ENCODE measurements around the gene DIAPH3.

DIAPH3 gene

DNA sequence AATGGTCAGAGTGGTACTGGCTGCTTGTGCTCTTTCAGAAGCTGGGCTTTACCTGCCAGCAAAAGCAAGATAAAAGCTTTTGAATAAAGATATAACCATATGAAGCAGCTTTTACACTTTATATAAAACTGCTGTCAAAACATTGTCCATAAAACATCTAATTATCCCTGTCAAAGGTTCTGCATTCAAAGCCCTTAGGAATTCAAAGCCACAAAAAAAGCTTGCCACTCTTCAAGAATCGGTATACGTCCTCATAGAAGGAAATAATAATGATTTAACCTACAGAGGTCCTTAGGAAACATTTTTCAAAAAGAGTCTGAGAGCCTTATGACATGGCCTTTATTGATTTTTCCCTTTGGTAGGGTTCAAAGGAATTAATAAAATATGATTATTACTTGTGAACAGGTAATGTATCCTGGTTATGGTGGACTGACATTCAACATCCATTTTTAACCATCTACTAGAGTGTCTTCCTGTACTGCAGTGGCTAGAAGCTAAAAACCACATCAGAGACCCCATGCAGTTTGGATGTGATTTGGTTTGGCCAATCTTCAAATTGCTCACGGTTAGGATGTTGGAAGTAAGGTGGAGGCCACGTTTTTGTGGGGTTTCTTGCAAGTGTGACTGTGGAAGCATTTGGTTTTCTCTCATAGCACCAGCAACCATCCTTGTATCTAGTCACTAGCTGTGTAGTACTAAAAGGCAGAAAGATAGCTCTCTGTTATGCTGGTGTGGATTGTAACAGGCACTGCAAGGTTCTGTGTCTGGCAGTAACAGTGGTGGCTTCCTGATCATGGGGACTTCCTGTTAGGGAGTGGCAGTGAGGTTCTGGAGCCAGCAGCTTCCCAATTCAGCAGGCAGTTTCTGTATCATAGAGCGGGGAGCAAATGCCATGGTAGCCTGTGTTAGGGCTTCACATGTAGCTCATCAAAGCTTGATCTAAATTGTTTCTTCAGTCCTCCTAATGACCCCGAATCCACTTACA, 441.5 kb downstream of the DIAPH3 start:
- Histone ChIP-seq H2AFZ (ENCODE audit: low read depth, low read length) (no peak overlapping the region), H2BK15ac (ENCODE audit: low read depth, poor library complexity, severe bottlenecking) (no peak overlapping the region), H2BK5ac (ENCODE audit: low read depth, low read length, poor library complexity, severe bottlenecking) (no peak overlapping the region), H4K91ac (ENCODE audit: low read length) (no peak overlapping the region), H3K9ac (ENCODE audit: low read length) (no peak overlapping the region), H3K4me1 (ENCODE audit: control insufficient read depth, insufficient read depth, low read depth, low read length) (no peaks in the 10 kb centered on the region), H3K4me2 (ENCODE audit: low read length, poor library complexity, severe bottlenecking) (no peak overlapping the region), H2AK5ac (ENCODE audit: low read length, severe bottlenecking) (no peak overlapping the region), H4K8ac (ENCODE audit: low read length) (no peak overlapping the region), H3K14ac (ENCODE audit: low read length in 2 of 2) (no peak overlapping the region), H3K4ac (ENCODE audit: low read depth in 1 of 2, low read length in 2 of 2) (no peak overlapping the region), H3K23ac (ENCODE audit: low read length in 2 of 2) (no peak overlapping the region), H3K79me1 (replicated peaks; ENCODE audit: low read length, poor library complexity, severe bottlenecking) (peaks cover 8% of the 10 kb centered on the region), H3K4me3 (ENCODE audit: insufficient read depth in 1 of 2, low read depth in 1 of 2, low read length in 2 of 2) (no peak overlapping the region), H3K27me3 (ENCODE audit: control insufficient read depth in 1 of 2, insufficient read depth in 1 of 2, low read length in 2 of 2) (no peaks in the 10 kb centered on the region), H2BK12ac (ENCODE audit: low read length in 2 of 2) (no peak overlapping the region), H3K9me3 (ENCODE audit: control insufficient read depth, low read length) (no peaks in the 10 kb centered on the region), H3K18ac (ENCODE audit: low read depth in 1 of 2, low read length in 2 of 2) (no peak overlapping the region), H3K27ac (ENCODE audit: low read length, poor library complexity, severe bottlenecking) (no peak overlapping the region), H2BK120ac (ENCODE audit: low read depth, low read length) (no peak overlapping the region), H3K36me3 (ENCODE audit: control insufficient read depth in 1 of 2, insufficient read depth in 2 of 2, low read depth in 1 of 2, low read length in 2 of 2) (no peaks in the 10 kb centered on the region)
- DNase-seq: no peak
- 96% methylated on average over 6 of the region's 6 CpGs for WGBS

DNA sequence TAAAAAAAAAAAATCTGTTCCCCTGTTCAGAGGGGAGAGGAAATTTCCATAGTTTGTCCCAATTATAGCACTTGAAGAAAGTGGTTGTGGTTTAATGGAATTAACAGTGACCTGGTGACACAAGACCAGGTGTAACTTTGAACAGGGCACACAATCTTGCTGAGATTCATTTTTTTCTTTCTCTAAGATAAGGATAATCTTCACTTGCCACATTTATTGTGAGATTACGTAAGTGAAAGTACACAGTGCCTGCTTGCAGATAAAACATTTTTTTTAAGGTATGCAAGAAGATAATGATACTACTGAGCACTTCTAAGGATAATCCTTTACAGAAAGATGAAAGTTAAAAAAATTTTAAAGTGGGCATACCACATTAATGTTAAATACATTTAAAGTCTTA, 448.1 kb downstream of the DIAPH3 start:
- Histone ChIP-seq H3K79me1 (replicated peaks; ENCODE audit: low read length, poor library complexity, severe bottlenecking) (peaks cover 9% of the 10 kb centered on the region), H4K91ac (ENCODE audit: low read length) (no peak overlapping the region), H3K4me3 (ENCODE audit: insufficient read depth in 1 of 2, low read depth in 1 of 2, low read length in 2 of 2) (no peak overlapping the region), H2AFZ (ENCODE audit: low read depth, low read length) (no peak overlapping the region), H3K36me3 (ENCODE audit: control insufficient read depth in 1 of 2, insufficient read depth in 2 of 2, low read depth in 1 of 2, low read length in 2 of 2) (no peaks in the 10 kb centered on the region), H3K14ac (ENCODE audit: low read length in 2 of 2) (no peak overlapping the region), H3K9me3 (ENCODE audit: control insufficient read depth, low read length) (no peaks in the 10 kb centered on the region), H2BK12ac (ENCODE audit: low read length in 2 of 2) (no peak overlapping the region), H3K4me1 (ENCODE audit: control insufficient read depth, insufficient read depth, low read depth, low read length) (no peaks in the 10 kb centered on the region), H4K8ac (ENCODE audit: low read length) (no peak overlapping the region), H3K4me2 (ENCODE audit: low read length, poor library complexity, severe bottlenecking) (no peak overlapping the region), H3K9ac (ENCODE audit: low read length) (no peak overlapping the region), H3K18ac (ENCODE audit: low read depth in 1 of 2, low read length in 2 of 2) (no peak overlapping the region), H3K4ac (ENCODE audit: low read depth in 1 of 2, low read length in 2 of 2) (no peak overlapping the region), H2BK15ac (ENCODE audit: low read depth, poor library complexity, severe bottlenecking) (no peak overlapping the region), H2BK120ac (ENCODE audit: low read depth, low read length) (no peak overlapping the region), H3K23ac (ENCODE audit: low read length in 2 of 2) (no peak overlapping the region), H2BK5ac (ENCODE audit: low read depth, low read length, poor library complexity, severe bottlenecking) (no peak overlapping the region), H3K27me3 (ENCODE audit: control insufficient read depth in 1 of 2, insufficient read depth in 1 of 2, low read length in 2 of 2) (no peaks in the 10 kb centered on the region), H3K27ac (ENCODE audit: low read length, poor library complexity, severe bottlenecking) (no peak overlapping the region), H2AK5ac (ENCODE audit: low read length, severe bottlenecking) (no peak overlapping the region)
- DNase-seq: no peak
- no CpG with 5 or more reads among the region's 1 CpG for WGBS

DNA sequence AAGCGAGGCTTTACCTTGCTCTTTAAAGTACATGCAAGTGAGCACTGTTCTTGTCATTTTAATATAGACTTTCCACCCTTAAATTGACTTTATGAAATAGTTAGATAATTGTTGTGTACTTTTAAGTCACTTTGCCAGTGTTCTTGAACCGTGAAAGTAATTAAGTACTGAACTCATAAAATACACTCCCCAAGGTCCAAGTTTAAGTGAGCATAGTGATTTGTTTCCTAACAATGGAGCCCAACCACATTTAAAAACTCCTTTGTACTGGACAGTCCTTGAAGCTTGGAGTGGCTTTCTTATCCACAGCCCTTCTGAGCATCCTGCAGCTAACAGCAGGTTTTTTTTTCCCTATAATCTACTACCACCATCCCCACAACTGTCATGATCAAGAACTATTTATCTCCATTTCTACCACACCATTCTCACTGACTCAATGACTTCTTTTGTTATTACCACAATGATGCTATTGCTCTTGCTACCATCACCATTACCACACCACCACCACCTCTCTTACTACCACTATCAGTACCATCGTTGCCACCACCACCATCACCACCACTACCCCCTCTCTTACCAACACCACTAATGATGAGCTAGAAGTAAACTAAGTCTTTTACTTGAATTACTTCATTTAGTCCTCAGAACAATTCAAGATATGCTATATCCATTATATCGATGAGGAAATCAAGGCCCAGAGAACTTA, 452.6 kb downstream of the DIAPH3 start:
- Histone ChIP-seq H2BK5ac (ENCODE audit: low read depth, low read length, poor library complexity, severe bottlenecking) (no peak overlapping the region), H2BK12ac (ENCODE audit: low read length in 2 of 2) (no peak overlapping the region), H3K27me3 (ENCODE audit: control insufficient read depth in 1 of 2, insufficient read depth in 1 of 2, low read length in 2 of 2) (no peaks in the 10 kb centered on the region), H3K27ac (ENCODE audit: low read length, poor library complexity, severe bottlenecking) (no peak overlapping the region), H3K9me3 (ENCODE audit: control insufficient read depth, low read length) (no peaks in the 10 kb centered on the region), H3K18ac (ENCODE audit: low read depth in 1 of 2, low read length in 2 of 2) (no peak overlapping the region), H2AK5ac (ENCODE audit: low read length, severe bottlenecking) (no peak overlapping the region), H3K79me1 (replicated peaks; ENCODE audit: low read length, poor library complexity, severe bottlenecking) (peaks cover 6% of the 10 kb centered on the region), H3K4me3 (ENCODE audit: insufficient read depth in 1 of 2, low read depth in 1 of 2, low read length in 2 of 2) (no peak overlapping the region), H3K4ac (ENCODE audit: low read depth in 1 of 2, low read length in 2 of 2) (no peak overlapping the region), H3K9ac (ENCODE audit: low read length) (no peak overlapping the region), H2BK15ac (ENCODE audit: low read depth, poor library complexity, severe bottlenecking) (no peak overlapping the region), H3K4me1 (ENCODE audit: control insufficient read depth, insufficient read depth, low read depth, low read length) (no peaks in the 10 kb centered on the region), H3K36me3 (ENCODE audit: control insufficient read depth in 1 of 2, insufficient read depth in 2 of 2, low read depth in 1 of 2, low read length in 2 of 2) (no peaks in the 10 kb centered on the region), H2BK120ac (ENCODE audit: low read depth, low read length) (no peak overlapping the region), H3K4me2 (ENCODE audit: low read length, poor library complexity, severe bottlenecking) (no peak overlapping the region), H3K14ac (ENCODE audit: low read length in 2 of 2) (peak overlapping the region in 1 of 2 experiments; percentile 55), H2AFZ (ENCODE audit: low read depth, low read length) (no peak overlapping the region), H3K23ac (ENCODE audit: low read length in 2 of 2) (no peak overlapping the region), H4K91ac (ENCODE audit: low read length) (no peak overlapping the region), H4K8ac (ENCODE audit: low read length) (no peak overlapping the region)
- DNase-seq: peak; percentile 46
- WGBS: 50% methylated on average over 2 of the region's 4 CpGs

DNA sequence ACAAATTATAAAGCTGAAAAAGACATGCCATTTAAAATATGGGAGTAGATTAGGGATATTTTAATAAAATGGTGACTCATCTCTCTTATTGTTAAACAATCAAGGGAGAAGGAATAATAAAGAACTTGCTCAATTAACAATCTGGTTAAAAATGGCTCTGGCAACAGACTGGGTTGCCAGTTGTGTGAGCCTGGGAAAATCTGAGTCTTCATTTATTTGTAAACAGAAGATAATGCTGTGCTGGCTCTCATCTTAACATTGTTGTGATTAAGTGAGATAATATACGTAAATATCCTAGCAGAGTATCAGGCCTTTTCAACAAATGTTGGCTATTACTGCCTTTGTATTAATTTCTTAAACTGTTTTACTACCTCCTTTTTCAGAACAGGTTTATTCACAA, 453.3 kb downstream of the DIAPH3 start:
- Histone ChIP-seq H2AK5ac (ENCODE audit: low read length, severe bottlenecking) (no peak overlapping the region), H3K23ac (ENCODE audit: low read length in 2 of 2) (no peak overlapping the region), H2BK12ac (ENCODE audit: low read length in 2 of 2) (no peak overlapping the region), H3K4me2 (ENCODE audit: low read length, poor library complexity, severe bottlenecking) (no peak overlapping the region), H2BK15ac (ENCODE audit: low read depth, poor library complexity, severe bottlenecking) (no peak overlapping the region), H3K4me1 (ENCODE audit: control insufficient read depth, insufficient read depth, low read depth, low read length) (no peaks in the 10 kb centered on the region), H3K18ac (ENCODE audit: low read depth in 1 of 2, low read length in 2 of 2) (no peak overlapping the region), H3K9ac (ENCODE audit: low read length) (no peak overlapping the region), H3K27me3 (ENCODE audit: control insufficient read depth in 1 of 2, insufficient read depth in 1 of 2, low read length in 2 of 2) (no peaks in the 10 kb centered on the region), H3K4me3 (ENCODE audit: insufficient read depth in 1 of 2, low read depth in 1 of 2, low read length in 2 of 2) (no peak overlapping the region), H2BK5ac (ENCODE audit: low read depth, low read length, poor library complexity, severe bottlenecking) (no peak overlapping the region), H2AFZ (ENCODE audit: low read depth, low read length) (no peak overlapping the region), H4K91ac (ENCODE audit: low read length) (no peak overlapping the region), H3K36me3 (ENCODE audit: control insufficient read depth in 1 of 2, insufficient read depth in 2 of 2, low read depth in 1 of 2, low read length in 2 of 2) (no peaks in the 10 kb centered on the region), H3K4ac (ENCODE audit: low read depth in 1 of 2, low read length in 2 of 2) (no peak overlapping the region), H3K9me3 (ENCODE audit: control insufficient read depth, low read length) (no peaks in the 10 kb centered on the region), H2BK120ac (ENCODE audit: low read depth, low read length) (no peak overlapping the region), H3K27ac (ENCODE audit: low read length, poor library complexity, severe bottlenecking) (no peak overlapping the region), H3K14ac (ENCODE audit: low read length in 2 of 2) (no peak overlapping the region), H3K79me1 (replicated peaks; ENCODE audit: low read length, poor library complexity, severe bottlenecking) (peaks cover 6% of the 10 kb centered on the region), H4K8ac (ENCODE audit: low read length) (no peak overlapping the region)
- no CpG with 5 or more reads among the region's 1 CpG for WGBS
- peak; percentile 65 for DNase-seq

Data from mesenchymal stem cell (in vitro differentiated cells and primary cell).